ENCODE data around the gene PTPRG.

- TF ChIP-seq POLR2A (IDR thresholded peaks at IDR 0.05; ENCODE audit: low read length): no peak
- no peak for TF ChIP-seq GATA1 (IDR thresholded peaks at IDR 0.05; ENCODE audit: low read depth, low read length)
Observed at GRCh38 chr3:61650719-61651410, 89.5 kb downstream of the PTPRG start.
